HL-60 (cell line): ENCODE data around the gene LRFN2.

Source experiments
- DNase-seq, 2 experiments: peaks; one replicate each; pipeline ENCODE4 v3.0.0-alpha.2; 2010 to 2020; ENCODE audit warnings: low read depth in 1 of 2, low spot score in 1 of 2
- H3K27ac ChIP-seq: fragments of 250-450 bp; sonication (Bioruptor Pico); replicated peaks from 2 replicates; pipeline ENCODE4 v1.5.1; 2020; ENCODE audit warnings: mild to moderate bottlenecking, moderate library complexity
- H3K27me3 ChIP-seq: fragments of 250-450 bp; sonication (Bioruptor Pico); 2 replicates; pipeline ENCODE4 v1.5.1; 2021; ENCODE audit warnings: mild to moderate bottlenecking, moderate library complexity; ENCODE audit not compliant: insufficient read depth, poor library complexity, severe bottlenecking
- H3K4me3 ChIP-seq: replicated peaks from 2 replicates; pipeline ENCODE4 v1.5.1; 2011; ENCODE audit warnings: mild to moderate bottlenecking, control low read depth, low read length; ENCODE audit not compliant: insufficient read depth
- GABPA ChIP-seq: IDR thresholded peaks from 2 replicates; pipeline ENCODE4 v1.6.1; 2012; ENCODE audit warnings: low read depth
- POLR2AphosphoS5 ChIP-seq: IDR thresholded peaks from 2 replicates; pipeline ENCODE4 v1.6.1; 2012; ENCODE audit warnings: low read depth
- SPI1 ChIP-seq: IDR thresholded peaks from 2 replicates; pipeline ENCODE4 v1.6.1; 2012; ENCODE audit warnings: low read depth, mild to moderate bottlenecking, borderline replicate concordance
- TF ChIP-seq, protein P1 (sequence below): IDR thresholded peaks from one replicate; pipeline ENCODE4 v1.5.1; 2011; ENCODE audit warnings: low read length, control low read depth, inconsistent platforms; ENCODE audit not compliant: insufficient read depth
- TF ChIP-seq, protein P2 (sequence below): IDR thresholded peaks from 2 replicates; pipeline ENCODE4 v1.6.1; 2012; ENCODE audit warnings: low read depth; ENCODE audit not compliant: insufficient replicate concordance

LRFN2 gene

DNA sequence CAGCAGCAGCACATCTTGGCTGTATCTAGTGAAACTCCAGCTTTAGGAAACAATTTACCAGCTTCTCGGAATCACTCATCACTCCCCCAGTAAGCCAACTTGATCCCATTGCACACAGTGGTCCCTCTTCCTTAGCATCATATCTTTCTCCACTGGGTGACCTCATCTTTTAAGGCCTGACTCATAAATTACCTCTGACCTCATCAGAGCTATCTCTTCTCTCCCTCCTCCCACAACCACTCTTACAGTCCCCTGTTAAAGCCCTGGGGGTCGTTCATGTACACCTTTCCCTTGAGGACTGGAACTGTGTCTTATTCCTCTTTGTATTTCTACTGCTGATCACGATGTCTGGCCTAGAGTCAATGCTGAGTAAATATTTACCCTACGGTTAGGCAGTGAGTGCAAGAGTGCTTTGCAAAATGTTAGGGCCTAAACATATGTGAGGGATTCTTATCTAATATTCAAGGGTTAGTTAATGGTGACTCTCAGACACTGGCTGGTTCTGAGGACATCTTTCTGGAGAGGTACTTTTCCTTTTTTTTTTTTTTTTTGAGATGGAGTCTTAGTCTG is 187.2 kb downstream of the LRFN2 start:
- Histone ChIP-seq H3K27ac (no peak overlapping the region), H3K27me3 (no peaks in the 10 kb centered on the region), H3K4me3 (no peak overlapping the region)
- TF ChIP-seq, protein P1, sequence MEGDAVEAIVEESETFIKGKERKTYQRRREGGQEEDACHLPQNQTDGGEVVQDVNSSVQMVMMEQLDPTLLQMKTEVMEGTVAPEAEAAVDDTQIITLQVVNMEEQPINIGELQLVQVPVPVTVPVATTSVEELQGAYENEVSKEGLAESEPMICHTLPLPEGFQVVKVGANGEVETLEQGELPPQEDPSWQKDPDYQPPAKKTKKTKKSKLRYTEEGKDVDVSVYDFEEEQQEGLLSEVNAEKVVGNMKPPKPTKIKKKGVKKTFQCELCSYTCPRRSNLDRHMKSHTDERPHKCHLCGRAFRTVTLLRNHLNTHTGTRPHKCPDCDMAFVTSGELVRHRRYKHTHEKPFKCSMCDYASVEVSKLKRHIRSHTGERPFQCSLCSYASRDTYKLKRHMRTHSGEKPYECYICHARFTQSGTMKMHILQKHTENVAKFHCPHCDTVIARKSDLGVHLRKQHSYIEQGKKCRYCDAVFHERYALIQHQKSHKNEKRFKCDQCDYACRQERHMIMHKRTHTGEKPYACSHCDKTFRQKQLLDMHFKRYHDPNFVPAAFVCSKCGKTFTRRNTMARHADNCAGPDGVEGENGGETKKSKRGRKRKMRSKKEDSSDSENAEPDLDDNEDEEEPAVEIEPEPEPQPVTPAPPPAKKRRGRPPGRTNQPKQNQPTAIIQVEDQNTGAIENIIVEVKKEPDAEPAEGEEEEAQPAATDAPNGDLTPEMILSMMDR: no peak
- TF ChIP-seq GABPA: no peak
- TF ChIP-seq, protein P2, sequence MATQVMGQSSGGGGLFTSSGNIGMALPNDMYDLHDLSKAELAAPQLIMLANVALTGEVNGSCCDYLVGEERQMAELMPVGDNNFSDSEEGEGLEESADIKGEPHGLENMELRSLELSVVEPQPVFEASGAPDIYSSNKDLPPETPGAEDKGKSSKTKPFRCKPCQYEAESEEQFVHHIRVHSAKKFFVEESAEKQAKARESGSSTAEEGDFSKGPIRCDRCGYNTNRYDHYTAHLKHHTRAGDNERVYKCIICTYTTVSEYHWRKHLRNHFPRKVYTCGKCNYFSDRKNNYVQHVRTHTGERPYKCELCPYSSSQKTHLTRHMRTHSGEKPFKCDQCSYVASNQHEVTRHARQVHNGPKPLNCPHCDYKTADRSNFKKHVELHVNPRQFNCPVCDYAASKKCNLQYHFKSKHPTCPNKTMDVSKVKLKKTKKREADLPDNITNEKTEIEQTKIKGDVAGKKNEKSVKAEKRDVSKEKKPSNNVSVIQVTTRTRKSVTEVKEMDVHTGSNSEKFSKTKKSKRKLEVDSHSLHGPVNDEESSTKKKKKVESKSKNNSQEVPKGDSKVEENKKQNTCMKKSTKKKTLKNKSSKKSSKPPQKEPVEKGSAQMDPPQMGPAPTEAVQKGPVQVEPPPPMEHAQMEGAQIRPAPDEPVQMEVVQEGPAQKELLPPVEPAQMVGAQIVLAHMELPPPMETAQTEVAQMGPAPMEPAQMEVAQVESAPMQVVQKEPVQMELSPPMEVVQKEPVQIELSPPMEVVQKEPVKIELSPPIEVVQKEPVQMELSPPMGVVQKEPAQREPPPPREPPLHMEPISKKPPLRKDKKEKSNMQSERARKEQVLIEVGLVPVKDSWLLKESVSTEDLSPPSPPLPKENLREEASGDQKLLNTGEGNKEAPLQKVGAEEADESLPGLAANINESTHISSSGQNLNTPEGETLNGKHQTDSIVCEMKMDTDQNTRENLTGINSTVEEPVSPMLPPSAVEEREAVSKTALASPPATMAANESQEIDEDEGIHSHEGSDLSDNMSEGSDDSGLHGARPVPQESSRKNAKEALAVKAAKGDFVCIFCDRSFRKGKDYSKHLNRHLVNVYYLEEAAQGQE: no peak
- TF ChIP-seq SPI1: no peak
- no peak for TF ChIP-seq POLR2AphosphoS5
- no peak for DNase-seq

DNA sequence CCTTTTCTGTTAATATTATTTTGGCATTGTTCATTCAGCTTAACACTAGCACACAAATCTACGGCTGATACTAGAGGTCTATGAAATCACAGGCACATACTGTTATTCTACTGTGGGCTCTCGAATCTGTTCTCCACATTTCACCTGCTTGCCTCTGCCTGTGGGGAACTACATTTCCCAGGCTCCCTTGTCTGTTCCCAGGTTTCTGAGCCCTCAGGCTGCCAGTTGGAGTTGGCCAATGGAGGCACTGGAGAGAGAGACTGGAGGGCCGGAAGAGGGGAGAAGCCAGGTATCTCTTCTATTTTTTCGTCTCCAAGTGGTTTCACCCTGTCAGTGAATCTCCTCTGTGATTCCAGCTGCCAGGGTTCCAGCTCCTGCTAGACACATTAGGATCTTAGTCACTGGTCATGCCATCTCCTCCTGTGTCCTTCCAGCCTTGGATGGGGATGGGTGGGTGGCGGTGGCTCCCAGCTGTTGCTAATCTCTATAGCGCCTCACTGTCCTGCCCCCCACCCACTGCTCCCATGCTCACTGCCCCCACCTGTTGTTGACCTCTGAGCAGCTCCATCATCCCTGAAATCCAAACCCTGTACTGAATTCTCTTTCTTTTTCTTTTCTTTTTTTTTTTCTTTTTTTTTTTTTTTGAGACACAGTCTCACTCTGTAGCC is 188.2 kb downstream of the LRFN2 start:
- Histone ChIP-seq H3K27ac (no peak overlapping the region), H3K27me3 (no peaks in the 10 kb centered on the region), H3K4me3 (no peak overlapping the region)
- no peak for TF ChIP-seq SPI1
- TF ChIP-seq POLR2AphosphoS5: no peak
- TF ChIP-seq, protein P1: no peak
- TF ChIP-seq, protein P2: no peak
- no peak for TF ChIP-seq GABPA
- no peak for DNase-seq

DNA sequence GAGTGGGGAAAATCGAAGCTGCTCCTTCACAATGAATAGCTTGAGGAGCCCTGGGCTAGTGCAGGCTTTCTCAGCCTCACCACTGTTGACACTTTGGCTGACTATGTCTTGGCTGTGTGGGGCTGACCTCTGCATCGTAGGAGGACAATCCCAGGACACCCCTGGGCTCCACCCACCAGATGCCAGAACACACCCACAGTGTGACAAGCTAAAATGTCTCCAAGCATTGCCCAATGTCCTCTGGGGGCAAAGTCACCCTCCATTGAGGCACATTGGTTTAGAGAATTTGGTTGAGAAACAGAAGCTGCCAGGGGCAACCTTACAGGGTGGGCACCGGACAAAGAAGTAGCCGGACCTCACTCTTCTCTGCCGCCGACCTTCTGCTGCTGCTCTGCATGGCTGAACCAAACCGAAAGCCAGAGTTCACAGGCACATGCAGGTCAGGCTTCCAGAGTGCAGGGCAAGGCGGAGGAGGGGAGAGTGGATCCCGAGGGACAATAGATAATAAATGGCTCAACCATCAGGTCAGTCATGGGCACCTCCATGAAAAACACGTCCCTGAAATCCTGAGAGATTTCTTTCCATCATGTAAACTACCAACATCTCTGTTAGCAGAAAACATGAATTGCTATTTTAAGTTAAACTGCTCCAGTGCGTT is 189.0 kb downstream of the LRFN2 start:
- Histone ChIP-seq H3K4me3 (no peak overlapping the region), H3K27ac (no peak overlapping the region), H3K27me3 (no peaks in the 10 kb centered on the region)
- TF ChIP-seq GABPA: no peak
- TF ChIP-seq, protein P1: no peak
- no peak for TF ChIP-seq SPI1
- no peak for TF ChIP-seq POLR2AphosphoS5
- TF ChIP-seq, protein P2: no peak
- DNase-seq: no peak
